CD14-positive monocyte (primary cell): ENCODE data around the gene COL26A1. TPM values are rescaled to one million over a fixed set of nuclear protein-coding genes. Genes with fewer than 3 reads are reported as not detected.

Source experiments
- DNase-seq, 3 donors: peaks; one replicate each; pipeline ENCODE4 v3.0.0-alpha.2; 2011 to 2022
- H2AFZ ChIP-seq: 2 replicates; pipeline ENCODE4 v1.6.0; 2012; ENCODE audit warnings: mild to moderate bottlenecking, low read depth, low read length, inconsistent platforms; ENCODE audit not compliant: insufficient read depth, poor library complexity, severe bottlenecking
- H3K27ac ChIP-seq, 2 donors: 1 replicate in 1 of 2; 2 replicates in 1 of 2; pipeline ENCODE4 v1.5.1; 2012 to 2013; ENCODE audit warnings: low read length in 2 of 2, control low read depth in 1 of 2, inconsistent platforms in 1 of 2, low read depth in 1 of 2, mild to moderate bottlenecking in 1 of 2
- H3K27me3 ChIP-seq, 2 donors: one replicate each; pipeline versions ENCODE4 v1.6.0 to v1.6.1; 2011 to 2013; ENCODE audit warnings: low read length in 2 of 2; ENCODE audit not compliant: control insufficient read depth in 2 of 2, insufficient read depth in 2 of 2
- H3K36me3 ChIP-seq, 2 donors: replicated peaks in 1 of 2; 1 replicate in 1 of 2; 2 replicates in 1 of 2; pipeline versions ENCODE4 v1.5.1 to v1.6.1; 2012 to 2013; ENCODE audit warnings: low read length in 2 of 2, control low read depth in 1 of 2, inconsistent platforms in 1 of 2, mild to moderate bottlenecking in 1 of 2; ENCODE audit not compliant: insufficient read depth in 2 of 2, control insufficient read depth in 1 of 2
- H3K4me1 ChIP-seq, 2 donors: 1 replicate in 1 of 2; 2 replicates in 1 of 2; pipeline versions ENCODE4 v1.5.1 to v1.6.1; 2012 to 2013; ENCODE audit warnings: low read length in 2 of 2, control low read depth in 1 of 2, inconsistent platforms in 1 of 2, mild to moderate bottlenecking in 1 of 2, moderate library complexity in 1 of 2; ENCODE audit not compliant: insufficient read depth in 2 of 2, control insufficient read depth in 1 of 2
- H3K4me2 ChIP-seq: replicated peaks from 2 replicates; pipeline ENCODE3; 2012; ENCODE audit warnings: low read length, moderate library complexity, mild to moderate bottlenecking; ENCODE audit not compliant: poor library complexity, severe bottlenecking; ENCODE audit errors: extremely low read depth
- H3K4me3 ChIP-seq, 3 experiments: fragments of 200-600 bp in 1 of 3; sonication (generic) in 1 of 3; replicated peaks in 1 of 3; 1 replicate in 2 of 3; 2 replicates in 1 of 3; pipeline ENCODE4 v1.5.1; 2011 to 2013; ENCODE audit warnings: low read length in 3 of 3, mild to moderate bottlenecking in 3 of 3, control low read depth in 2 of 3, low read depth in 2 of 3, inconsistent platforms in 1 of 3, moderate library complexity in 1 of 3
- H3K79me2 ChIP-seq: 2 replicates; pipeline ENCODE4 v1.6.0; 2012; ENCODE audit warnings: mild to moderate bottlenecking, control low read depth, inconsistent platforms, low read length, moderate library complexity; ENCODE audit not compliant: insufficient read depth
- H3K9ac ChIP-seq: 2 replicates; pipeline ENCODE4 v1.6.0; 2017; ENCODE audit warnings: low read length, mild to moderate bottlenecking; ENCODE audit not compliant: insufficient read depth, poor library complexity, severe bottlenecking
- H3K9me3 ChIP-seq, 2 donors: replicated peaks in 1 of 2; 1 replicate in 1 of 2; 2 replicates in 1 of 2; pipeline versions ENCODE4 v1.5.1 to v1.6.1; 2012 to 2013; ENCODE audit warnings: low read length in 2 of 2, control low read depth in 1 of 2; ENCODE audit not compliant: control insufficient read depth in 1 of 2, insufficient read depth in 1 of 2
- H4K20me1 ChIP-seq: 2 replicates; pipeline ENCODE4 v1.6.0; 2012; ENCODE audit warnings: mild to moderate bottlenecking, low read length, control low read depth, moderate library complexity; ENCODE audit not compliant: insufficient read depth
- H3K27ac Mint-ChIP-seq, 7 donors: one replicate each; pipeline ENCODE4 v1.8.0; 2020; ENCODE audit warnings: mild to moderate bottlenecking in 7 of 7, mixed read lengths in 7 of 7, moderate library complexity in 6 of 7, inconsistent platforms in 2 of 7
- H3K27me3 Mint-ChIP-seq, 3 donors: one replicate each; pipeline ENCODE4 v1.8.0; 2021 to 2022; ENCODE audit warnings: low read depth in 3 of 3, mild to moderate bottlenecking in 3 of 3, mixed read lengths in 3 of 3, moderate library complexity in 3 of 3, inconsistent platforms in 1 of 3
- H3K36me3 Mint-ChIP-seq, 2 donors: one replicate each; pipeline ENCODE4 v1.8.0; 2020; ENCODE audit warnings: mixed read lengths in 2 of 2, inconsistent platforms in 1 of 2, mild to moderate bottlenecking in 1 of 2
- H3K4me1 Mint-ChIP-seq: one replicate; pipeline ENCODE4 v1.8.0; 2020; ENCODE audit warnings: mild to moderate bottlenecking, mixed read lengths
- H3K4me3 Mint-ChIP-seq, 2 donors: one replicate each; pipeline ENCODE4 v1.8.0; 2020; ENCODE audit warnings: mild to moderate bottlenecking in 2 of 2, mixed read lengths in 2 of 2, moderate library complexity in 1 of 2
- H3K9me3 Mint-ChIP-seq, 7 donors: one replicate each; pipeline ENCODE4 v1.8.0; 2020 to 2022; ENCODE audit warnings: mixed read lengths in 7 of 7, mild to moderate bottlenecking in 6 of 7, moderate library complexity in 6 of 7, inconsistent platforms in 2 of 7
- WGBS: methylation state at CpG from one replicate; pipeline ENCODE4 v1.1.5; 2013; ENCODE audit warnings: missing lambda C conversion rate; ENCODE audit not compliant: insufficient coverage; 5-methylcytosine and 5-hydroxymethylcytosine counted together
- intact Hi-C, 2 donors: fragments of 100-400 bp; cut with micrococcal nuclease; formaldehyde crosslinking; loops; one replicate each; pipeline versions ENCODE4 v1.15.0 to v1.15.1; 2023
- polyA plus RNA-seq, 3 donors: library from polyadenylated mRNA; depleted of rRNA in 1 of 3; unstranded in 2 of 3; stranded (reverse) in 1 of 3; fragments of 300-500 nt in 2 of 3; fragments of >200 nt in 1 of 3; fragmentation: Illumina TruSeq in 2 of 3; gene quantifications; 1 replicate in 2 of 3; 2 replicates in 1 of 3; pipeline ENCODE4 v1.2.3, GENCODE V29; 2012 to 2021
- TF ChIP-seq, protein P1 (sequence below): fragments of 200-600 bp; IDR thresholded peaks from one replicate; pipeline ENCODE4 v1.8.0; 2022; ENCODE audit warnings: antibody characterized with exemption, mild to moderate bottlenecking

The COL26A1 gene
- polyA plus RNA-seq, 3 donors, result not detected

- no peak overlapping the region for H3K4me3 ChIP-seq
- no peaks in the 10 kb centered on the region for H3K4me1 ChIP-seq
- no peaks in the 10 kb centered on the region for H3K79me2 ChIP-seq
- no peaks in the 10 kb centered on the region for H3K9me3 Mint-ChIP-seq
- no peak overlapping the region for H3K27ac Mint-ChIP-seq
- intact Hi-C loops, result no loop called here
- no peaks in the 10 kb centered on the region for H3K36me3 Mint-ChIP-seq
- DNase-seq, result no peak
- WGBS, result 95% methylated on average over 7 of the region's 8 CpGs
- no peaks in the 10 kb centered on the region for H3K4me1 Mint-ChIP-seq
- peaks cover 1 to 5% (median 3%) of the 10 kb centered on the region in 3 donors for H3K27me3 Mint-ChIP-seq
- H3K36me3 ChIP-seq, result no peaks in the 10 kb centered on the region
- H2AFZ ChIP-seq, result no peak overlapping the region
- no peaks in the 10 kb centered on the region for H3K9me3 ChIP-seq
- H3K4me2 ChIP-seq, result no peak overlapping the region
- H3K27ac ChIP-seq, result no peak overlapping the region
- no peak overlapping the region for H3K9ac ChIP-seq
- H4K20me1 ChIP-seq, result no peaks in the 10 kb centered on the region
- H3K27me3 ChIP-seq, result no peaks in the 10 kb centered on the region
- H3K4me3 Mint-ChIP-seq, result no peak overlapping the region
- TF ChIP-seq, protein P1, sequence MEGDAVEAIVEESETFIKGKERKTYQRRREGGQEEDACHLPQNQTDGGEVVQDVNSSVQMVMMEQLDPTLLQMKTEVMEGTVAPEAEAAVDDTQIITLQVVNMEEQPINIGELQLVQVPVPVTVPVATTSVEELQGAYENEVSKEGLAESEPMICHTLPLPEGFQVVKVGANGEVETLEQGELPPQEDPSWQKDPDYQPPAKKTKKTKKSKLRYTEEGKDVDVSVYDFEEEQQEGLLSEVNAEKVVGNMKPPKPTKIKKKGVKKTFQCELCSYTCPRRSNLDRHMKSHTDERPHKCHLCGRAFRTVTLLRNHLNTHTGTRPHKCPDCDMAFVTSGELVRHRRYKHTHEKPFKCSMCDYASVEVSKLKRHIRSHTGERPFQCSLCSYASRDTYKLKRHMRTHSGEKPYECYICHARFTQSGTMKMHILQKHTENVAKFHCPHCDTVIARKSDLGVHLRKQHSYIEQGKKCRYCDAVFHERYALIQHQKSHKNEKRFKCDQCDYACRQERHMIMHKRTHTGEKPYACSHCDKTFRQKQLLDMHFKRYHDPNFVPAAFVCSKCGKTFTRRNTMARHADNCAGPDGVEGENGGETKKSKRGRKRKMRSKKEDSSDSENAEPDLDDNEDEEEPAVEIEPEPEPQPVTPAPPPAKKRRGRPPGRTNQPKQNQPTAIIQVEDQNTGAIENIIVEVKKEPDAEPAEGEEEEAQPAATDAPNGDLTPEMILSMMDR, result no peak
Observed at GRCh38 chr7:101332026-101332425, 30.6 kb upstream of the COL26A1 start.

GRCh38 chr7:101333912-101334311 lies 28.8 kb upstream of the COL26A1 start:
- H3K36me3 ChIP-seq, result no peaks in the 10 kb centered on the region
- H3K4me3 ChIP-seq, result no peak overlapping the region
- H3K27ac ChIP-seq, result no peak overlapping the region
- H3K79me2 ChIP-seq, result no peaks in the 10 kb centered on the region
- TF ChIP-seq, protein P1, result no peak
- no peak overlapping the region for H2AFZ ChIP-seq
- Mint-ChIP-seq H3K4me3 (no peak overlapping the region), H3K9me3 (no peaks in the 10 kb centered on the region), H3K27ac (peak overlapping the region in 1 of 7 donors; percentile 3), H3K36me3 (no peaks in the 10 kb centered on the region), H3K4me1 (no peaks in the 10 kb centered on the region), H3K27me3 (peaks cover 1 to 4% (median 2%) of the 10 kb centered on the region in 3 donors)
- no peaks in the 10 kb centered on the region for H4K20me1 ChIP-seq
- no peak for DNase-seq
- intact Hi-C loops, result no loop called here
- WGBS, result 41% methylated on average over 4 of the region's 5 CpGs
- no peaks in the 10 kb centered on the region for H3K27me3 ChIP-seq
- H3K9me3 ChIP-seq, result no peaks in the 10 kb centered on the region
- no peaks in the 10 kb centered on the region for H3K4me1 ChIP-seq
- H3K4me2 ChIP-seq, result no peak overlapping the region
- H3K9ac ChIP-seq, result no peak overlapping the region
